ENCODE data around the gene TTLL4. TPM values are rescaled to one million over a fixed set of nuclear protein-coding genes. Genes with fewer than 3 reads are reported as not detected.

The TTLL4 gene
- total RNA-seq, 1 donor from 2014 or later, result 93.4 TPM

DNA sequence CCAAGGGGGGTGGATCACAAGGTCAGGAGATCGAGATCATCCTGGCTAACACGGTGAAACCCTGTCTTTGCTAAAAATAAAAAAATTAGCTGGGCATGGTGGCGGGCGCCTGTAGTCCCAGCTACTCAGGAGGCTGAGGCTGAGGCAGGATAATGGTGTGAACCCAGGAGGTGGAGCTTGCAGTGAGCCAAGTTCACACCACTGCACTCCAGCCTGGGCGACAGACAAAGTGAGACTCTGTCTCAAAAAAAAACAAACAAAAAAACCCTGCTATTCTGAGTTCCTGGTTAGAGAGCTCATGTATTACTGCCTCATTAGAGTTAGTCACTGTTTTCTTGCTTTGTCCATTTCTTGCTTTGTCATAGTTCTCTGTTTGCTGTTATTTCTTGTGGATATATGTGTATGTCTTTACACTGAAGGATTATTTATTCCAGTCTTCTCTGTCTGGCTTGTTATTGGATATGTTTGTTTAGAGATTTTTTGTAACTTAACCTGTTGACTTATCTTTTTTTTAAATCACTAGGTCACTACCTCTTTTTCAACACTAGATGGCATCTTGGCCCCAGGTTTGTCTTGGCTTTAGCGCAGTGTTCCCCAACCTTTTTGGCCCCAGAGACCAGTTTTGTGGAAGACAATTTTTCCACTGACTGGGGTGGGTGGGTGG, 17.0 kb downstream of the TTLL4 start:
- no peak overlapping the region for H3K4me3 ChIP-seq
- no peak for DNase-seq (ENCODE audit: low spot score in 2 of 2)
- H3K36me3 ChIP-seq, result no peaks in the 10 kb centered on the region
- peaks cover 0 to 20% of the 10 kb centered on the region in 2 donors for H3K9me3 ChIP-seq
- no peak overlapping the region for H3K27ac ChIP-seq
- peaks cover 3 to 9% of the 10 kb centered on the region in 2 donors for H3K4me1 ChIP-seq
- intact Hi-C loops (cut with DNase I), result no loop called here
- H3K27me3 ChIP-seq, result no peaks in the 10 kb centered on the region
- TF ChIP-seq, protein P1, sequence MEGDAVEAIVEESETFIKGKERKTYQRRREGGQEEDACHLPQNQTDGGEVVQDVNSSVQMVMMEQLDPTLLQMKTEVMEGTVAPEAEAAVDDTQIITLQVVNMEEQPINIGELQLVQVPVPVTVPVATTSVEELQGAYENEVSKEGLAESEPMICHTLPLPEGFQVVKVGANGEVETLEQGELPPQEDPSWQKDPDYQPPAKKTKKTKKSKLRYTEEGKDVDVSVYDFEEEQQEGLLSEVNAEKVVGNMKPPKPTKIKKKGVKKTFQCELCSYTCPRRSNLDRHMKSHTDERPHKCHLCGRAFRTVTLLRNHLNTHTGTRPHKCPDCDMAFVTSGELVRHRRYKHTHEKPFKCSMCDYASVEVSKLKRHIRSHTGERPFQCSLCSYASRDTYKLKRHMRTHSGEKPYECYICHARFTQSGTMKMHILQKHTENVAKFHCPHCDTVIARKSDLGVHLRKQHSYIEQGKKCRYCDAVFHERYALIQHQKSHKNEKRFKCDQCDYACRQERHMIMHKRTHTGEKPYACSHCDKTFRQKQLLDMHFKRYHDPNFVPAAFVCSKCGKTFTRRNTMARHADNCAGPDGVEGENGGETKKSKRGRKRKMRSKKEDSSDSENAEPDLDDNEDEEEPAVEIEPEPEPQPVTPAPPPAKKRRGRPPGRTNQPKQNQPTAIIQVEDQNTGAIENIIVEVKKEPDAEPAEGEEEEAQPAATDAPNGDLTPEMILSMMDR (IDR thresholded peaks at IDR 0.05), result peak; percentile 20 to 39 (median 23)

DNA sequence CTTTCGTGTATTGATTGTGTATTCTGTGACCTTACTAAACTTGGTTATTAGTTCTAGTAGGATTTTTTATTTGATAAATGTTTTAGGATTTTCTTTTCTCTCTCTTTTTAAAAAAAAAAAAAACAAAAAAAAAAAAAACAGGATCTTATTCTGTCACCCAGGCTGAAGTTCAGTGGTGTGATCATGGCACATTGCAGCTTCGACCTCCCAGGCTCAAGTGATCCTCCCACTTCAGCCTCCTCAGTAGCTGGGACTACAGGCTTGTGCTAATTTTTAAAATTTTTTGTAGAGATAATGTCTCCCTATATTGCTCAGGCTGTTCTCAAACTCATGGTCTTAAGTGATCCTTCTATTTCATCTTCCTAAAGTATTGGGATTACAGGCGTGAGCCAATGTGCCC, 19.0 kb downstream of the TTLL4 start:
- Histone ChIP-seq H3K27ac (no peak overlapping the region), H3K9me3 (peaks cover 0 to 20% of the 10 kb centered on the region in 2 donors), H3K36me3 (no peaks in the 10 kb centered on the region), H3K27me3 (no peaks in the 10 kb centered on the region), H3K4me3 (no peak overlapping the region), H3K4me1 (peaks cover 3 to 9% of the 10 kb centered on the region in 2 donors)
- no peak for DNase-seq (ENCODE audit: low spot score in 2 of 2)
- TF ChIP-seq, protein P1 (IDR thresholded peaks at IDR 0.05), result no peak
- intact Hi-C loops (cut with DNase I), result loop anchor here (1.0 to 5.0 kb wide), 2 partner anchors 103 to 118 kb away; partner anchors contain the start of gene PRKAG3

DNA sequence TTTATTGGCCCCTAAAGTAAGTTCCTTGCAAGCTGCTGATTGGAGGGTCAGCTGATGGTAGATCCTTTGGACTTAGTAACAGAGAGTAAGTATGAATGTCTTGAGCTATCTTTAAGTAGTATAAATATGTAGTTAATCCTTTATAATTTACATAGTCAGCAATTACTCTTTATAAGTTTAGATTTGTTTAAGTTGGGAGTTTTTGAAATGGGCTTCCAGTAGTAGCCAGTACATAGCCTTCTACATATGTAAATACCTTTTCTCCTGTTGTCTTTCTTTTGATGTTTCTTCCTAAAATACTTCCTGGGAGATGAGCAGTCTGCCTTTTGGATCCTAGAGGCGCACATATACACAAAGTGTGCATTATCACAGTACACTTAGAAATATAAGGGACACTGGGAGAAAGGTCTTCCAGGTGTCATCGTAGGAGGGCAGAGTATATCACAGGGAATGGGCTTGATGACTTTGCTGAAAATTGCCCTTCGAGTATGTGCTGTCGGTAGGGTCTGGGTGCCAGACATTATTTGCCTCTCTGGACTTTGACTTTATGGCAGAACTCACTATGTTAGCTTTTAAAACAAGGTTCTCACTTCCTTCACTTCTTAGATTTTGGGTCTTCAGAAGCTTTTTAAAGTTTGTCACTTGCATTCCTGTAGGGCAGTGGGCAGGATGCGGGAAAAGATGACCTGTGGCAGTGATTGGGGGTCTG, 21.6 kb downstream of the TTLL4 start:
- Histone ChIP-seq H3K9me3 (peaks cover 0 to 6% of the 10 kb centered on the region in 2 donors), H3K36me3 (no peaks in the 10 kb centered on the region), H3K27ac (peak overlapping the region in 1 of 2 donors; percentile 66), H3K27me3 (no peaks in the 10 kb centered on the region), H3K4me3 (no peak overlapping the region), H3K4me1 (peaks cover 3 to 9% of the 10 kb centered on the region in 2 donors)
- intact Hi-C loops (cut with DNase I), result loop anchor here (5.0 kb wide), 1 partner anchor 100 kb away; the partner anchor contains the start of gene PRKAG3
- no peak for DNase-seq (ENCODE audit: low spot score in 2 of 2)
- TF ChIP-seq, protein P1 (IDR thresholded peaks at IDR 0.05), result no peak

DNA sequence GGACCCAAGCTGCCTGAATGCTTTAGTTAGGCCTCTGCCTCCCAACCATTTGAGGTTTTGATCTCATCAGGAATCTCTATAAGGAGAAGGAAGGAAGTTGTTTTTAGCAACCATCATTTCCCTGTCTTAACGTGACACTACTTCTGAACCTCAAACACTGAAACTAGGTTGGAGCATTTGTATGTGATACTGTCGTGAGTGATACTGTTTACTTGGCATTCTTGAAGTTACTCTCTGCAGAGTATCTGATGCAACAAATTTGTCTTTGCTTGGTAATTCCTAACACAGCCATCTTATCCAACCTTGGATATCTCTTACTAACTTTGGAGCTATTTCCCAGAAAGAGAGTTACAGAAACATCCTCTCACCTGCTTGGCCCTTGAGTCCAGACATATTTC, 22.1 kb downstream of the TTLL4 start:
- Histone ChIP-seq H3K27ac (peak overlapping the region in 1 of 2 donors; percentile 66), H3K4me1 (peaks cover 3 to 9% of the 10 kb centered on the region in 2 donors)

More for the DNA sequence above, 22.1 kb downstream of the TTLL4 start:
- no peak overlapping the region for H3K4me3 ChIP-seq
- TF ChIP-seq, protein P1 (IDR thresholded peaks at IDR 0.05), result no peak
- intact Hi-C loops (cut with DNase I), result loop anchor here (5.0 kb wide), 1 partner anchor 100 kb away; the partner anchor contains the start of gene PRKAG3
- no peaks in the 10 kb centered on the region for H3K27me3 ChIP-seq
- H3K9me3 ChIP-seq, result peaks cover 0 to under 1% of the 10 kb centered on the region in 2 donors
- DNase-seq (ENCODE audit: low spot score in 2 of 2), result no peak
- peaks cover under 1 to 2% of the 10 kb centered on the region in 2 donors for H3K36me3 ChIP-seq

Measured in ascending aorta (tissue), 2 donors.